HL-60 (cell line): ENCODE results near the gene KCTD8.

Experiments used
- DNase-seq, 2 experiments: peaks; one replicate each; pipeline ENCODE4 v3.0.0-alpha.2; 2010 to 2020; ENCODE audit warnings: low read depth in 1 of 2, low spot score in 1 of 2
- H3K27ac ChIP-seq: fragments of 250-450 bp; sonication (Bioruptor Pico); replicated peaks from 2 replicates; pipeline ENCODE4 v1.5.1; 2020; ENCODE audit warnings: mild to moderate bottlenecking, moderate library complexity
- H3K27me3 ChIP-seq: fragments of 250-450 bp; sonication (Bioruptor Pico); 2 replicates; pipeline ENCODE4 v1.5.1; 2021; ENCODE audit warnings: mild to moderate bottlenecking, moderate library complexity; ENCODE audit not compliant: insufficient read depth, poor library complexity, severe bottlenecking
- H3K4me3 ChIP-seq: replicated peaks from 2 replicates; pipeline ENCODE4 v1.5.1; 2011; ENCODE audit warnings: mild to moderate bottlenecking, control low read depth, low read length; ENCODE audit not compliant: insufficient read depth
- GABPA ChIP-seq: IDR thresholded peaks from 2 replicates; pipeline ENCODE4 v1.6.1; 2012; ENCODE audit warnings: low read depth
- POLR2AphosphoS5 ChIP-seq: IDR thresholded peaks from 2 replicates; pipeline ENCODE4 v1.6.1; 2012; ENCODE audit warnings: low read depth
- REST ChIP-seq: IDR thresholded peaks from 2 replicates; pipeline ENCODE4 v1.6.1; 2012; ENCODE audit warnings: low read depth; ENCODE audit not compliant: insufficient replicate concordance
- SPI1 ChIP-seq: IDR thresholded peaks from 2 replicates; pipeline ENCODE4 v1.6.1; 2012; ENCODE audit warnings: low read depth, mild to moderate bottlenecking, borderline replicate concordance
- TF ChIP-seq, protein P1 (sequence below): IDR thresholded peaks from one replicate; pipeline ENCODE4 v1.5.1; 2011; ENCODE audit warnings: low read length, control low read depth, inconsistent platforms; ENCODE audit not compliant: insufficient read depth

Gene KCTD8

GRCh38 chr4:44221407-44221806 lies 227.2 kb downstream of the KCTD8 start:
- Histone ChIP-seq H3K4me3 (no peak overlapping the region), H3K27ac (no peak overlapping the region), H3K27me3 (no peaks in the 10 kb centered on the region)
- TF ChIP-seq SPI1: no peak
- no peak for TF ChIP-seq REST
- no peak for TF ChIP-seq GABPA
- no peak for DNase-seq

DNA sequence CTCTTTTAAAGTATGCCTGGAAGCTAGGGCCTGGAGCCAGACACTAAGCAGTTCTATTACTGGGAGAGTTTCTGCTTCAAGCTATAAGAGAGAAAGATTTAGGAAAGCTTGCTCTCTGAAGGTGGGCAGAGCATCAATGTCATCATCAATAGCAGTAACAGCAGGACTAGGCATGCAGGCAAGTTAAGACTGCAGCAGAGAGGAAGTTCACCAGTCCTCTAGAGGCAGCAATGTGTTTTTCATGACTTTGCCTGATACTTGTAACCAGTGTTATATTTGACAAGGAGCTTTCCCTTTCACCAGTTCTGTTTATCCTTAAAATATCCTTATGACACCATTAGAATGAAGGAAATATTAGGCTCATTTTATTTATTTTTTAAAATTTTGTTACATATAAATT lies 237.9 kb downstream of the KCTD8 start:
- Histone ChIP-seq H3K27ac (no peak overlapping the region), H3K4me3 (no peak overlapping the region), H3K27me3 (no peaks in the 10 kb centered on the region)
- DNase-seq: no peak
- TF ChIP-seq SPI1 (no peak), GABPA (no peak), POLR2AphosphoS5 (no peak), REST (no peak)
- TF ChIP-seq, protein P1, sequence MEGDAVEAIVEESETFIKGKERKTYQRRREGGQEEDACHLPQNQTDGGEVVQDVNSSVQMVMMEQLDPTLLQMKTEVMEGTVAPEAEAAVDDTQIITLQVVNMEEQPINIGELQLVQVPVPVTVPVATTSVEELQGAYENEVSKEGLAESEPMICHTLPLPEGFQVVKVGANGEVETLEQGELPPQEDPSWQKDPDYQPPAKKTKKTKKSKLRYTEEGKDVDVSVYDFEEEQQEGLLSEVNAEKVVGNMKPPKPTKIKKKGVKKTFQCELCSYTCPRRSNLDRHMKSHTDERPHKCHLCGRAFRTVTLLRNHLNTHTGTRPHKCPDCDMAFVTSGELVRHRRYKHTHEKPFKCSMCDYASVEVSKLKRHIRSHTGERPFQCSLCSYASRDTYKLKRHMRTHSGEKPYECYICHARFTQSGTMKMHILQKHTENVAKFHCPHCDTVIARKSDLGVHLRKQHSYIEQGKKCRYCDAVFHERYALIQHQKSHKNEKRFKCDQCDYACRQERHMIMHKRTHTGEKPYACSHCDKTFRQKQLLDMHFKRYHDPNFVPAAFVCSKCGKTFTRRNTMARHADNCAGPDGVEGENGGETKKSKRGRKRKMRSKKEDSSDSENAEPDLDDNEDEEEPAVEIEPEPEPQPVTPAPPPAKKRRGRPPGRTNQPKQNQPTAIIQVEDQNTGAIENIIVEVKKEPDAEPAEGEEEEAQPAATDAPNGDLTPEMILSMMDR: no peak

DNA sequence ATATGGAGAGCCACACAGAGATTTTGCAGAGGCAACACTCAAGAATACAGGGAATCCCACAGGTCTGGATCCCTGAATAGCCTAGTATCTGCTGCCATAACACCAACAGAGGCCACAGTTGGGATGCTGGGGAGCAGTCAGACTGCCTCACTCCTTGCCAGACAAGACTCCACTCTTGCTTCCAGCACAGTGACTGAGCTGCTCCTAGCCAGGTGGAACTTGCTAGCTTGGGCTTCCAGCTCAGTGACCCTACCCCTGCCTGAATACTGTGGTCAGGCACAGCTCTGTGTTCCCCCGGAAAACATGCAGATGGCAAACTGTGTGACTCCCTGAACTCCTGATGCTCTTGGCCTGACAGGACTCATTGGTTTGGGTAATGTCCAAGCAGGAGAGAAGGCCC lies 251.8 kb downstream of the KCTD8 start:
- no peak for DNase-seq
- Histone ChIP-seq H3K27me3 (no peaks in the 10 kb centered on the region), H3K27ac (no peak overlapping the region), H3K4me3 (no peak overlapping the region)
- TF ChIP-seq REST: no peak

DNA sequence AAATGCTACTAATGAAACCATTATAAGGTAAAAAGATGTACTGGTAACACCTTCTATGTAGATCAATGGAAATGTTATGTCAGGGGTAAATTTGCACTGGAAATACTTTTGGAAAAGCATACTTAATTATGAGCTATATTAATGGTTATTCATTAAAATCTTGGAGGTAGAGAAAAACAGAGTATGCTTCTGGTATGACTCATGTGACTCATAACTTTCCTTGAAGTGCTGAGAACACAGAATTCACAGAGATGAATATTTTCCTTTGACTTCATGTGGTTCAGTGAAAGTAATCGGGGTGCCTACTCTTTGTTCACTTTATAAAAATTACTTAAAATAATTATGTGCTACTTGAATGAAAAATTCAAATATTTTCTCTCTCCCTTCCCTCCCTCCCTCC lies 254.2 kb downstream of the KCTD8 start:
- H3K4me3 ChIP-seq: no peak overlapping the region
- no peaks in the 10 kb centered on the region for H3K27me3 ChIP-seq
- no peak for TF ChIP-seq SPI1
- no peak for TF ChIP-seq REST
- no peak for TF ChIP-seq GABPA
- TF ChIP-seq, protein P1: no peak
- TF ChIP-seq POLR2AphosphoS5: no peak
- H3K27ac ChIP-seq: no peak overlapping the region
- no peak for DNase-seq
